CD4-positive, alpha-beta T cell treated with Interleukin-2 at 100 ng/mL for 4 hours (primary cell): Measurements from ENCODE around the gene PROB1.
"Not testable (repeated sequence)": the region's sequence is repeated elsewhere in the genome, so short reads cannot be mapped to it uniquely, and the experiment has no call there.

Experiments
- DNase-seq: peaks from one replicate; pipeline ENCODE4 v3.0.0-alpha.2; 2020; ENCODE audit warnings: low spot score

Gene PROB1

GRCh38 chr5:139394654-139395566, at the start of gene PROB1:
Gene PROB1, minus strand, starts transcription at chr5:139395104. Its CDS starts 23 bp downstream, at chr5:139395081.
- no peak for DNase-seq

GRCh38 chr5:139443831-139444453, 49.0 kb upstream of the PROB1 start:
- peak; percentile 46 for DNase-seq

- not testable (repeated sequence) for DNase-seq
These were observed 45.5 kb upstream of the PROB1 start for GRCh38 chr5:139440416-139440815.

GRCh38 chr5:139439013-139439903, 44.4 kb upstream of the PROB1 start, which contains the start of gene DNAJC18:
Gene DNAJC18, minus strand, starts transcription at chr5:139439525. Its CDS starts 80 bp downstream, at chr5:139439445.
- peak; percentile 88 for DNase-seq

GRCh38 chr5:139438707-139439012, 43.8 kb upstream of the PROB1 start:
- no peak for DNase-seq

- no peak for DNase-seq
These were observed 40.8 kb upstream of the PROB1 start for GRCh38 chr5:139435676-139436075.

GRCh38 chr5:139431706-139432105, 36.8 kb upstream of the PROB1 start:
- no peak for DNase-seq

- no peak for DNase-seq
These were observed 35.1 kb upstream of the PROB1 start for GRCh38 chr5:139430015-139430414.

GRCh38 chr5:139426203-139426885, 31.4 kb upstream of the PROB1 start:
- DNase-seq, result no peak

GRCh38 chr5:139425497-139425896, 30.6 kb upstream of the PROB1 start:
- no peak for DNase-seq

- DNase-seq, result peak; percentile 88
These were observed 27.5 kb upstream of the PROB1 start for GRCh38 chr5:139422307-139422893.

GRCh38 chr5:139419226-139420192, 24.6 kb upstream of the PROB1 start:
- DNase-seq, result no peak

GRCh38 chr5:139418793-139419192, 23.9 kb upstream of the PROB1 start:
- DNase-seq, result no peak

- no peak for DNase-seq
These were observed 22.3 kb upstream of the PROB1 start for GRCh38 chr5:139417214-139417613.

- no peak for DNase-seq
These were observed 21.7 kb upstream of the PROB1 start for GRCh38 chr5:139416651-139417050.

- DNase-seq, result no peak
These were observed 21.0 kb upstream of the PROB1 start for GRCh38 chr5:139415869-139416268.

GRCh38 chr5:139415221-139415861, 20.4 kb upstream of the PROB1 start:
- peak; percentile 25 for DNase-seq

GRCh38 chr5:139414581-139415130, 19.8 kb upstream of the PROB1 start:
- DNase-seq, result no peak

GRCh38 chr5:139413963-139414362, 19.1 kb upstream of the PROB1 start:
- no peak for DNase-seq
